Ishikawa (cell line): Measurements from ENCODE around the gene PLEKHN1.

Source experiments
- CREB1 ChIP-seq: IDR thresholded peaks from 2 replicates; pipeline ENCODE4 v1.6.1; 2012; ENCODE audit warnings: low read depth
- TCF12 ChIP-seq: IDR thresholded peaks from 2 replicates; pipeline ENCODE4 v1.6.1; 2012; ENCODE audit warnings: low read depth

GRCh38 chr1:942864-943533, 23.3 kb upstream of the PLEKHN1 start:
- TF ChIP-seq TCF12 (no peak), CREB1 (no peak)
